Measurements from ENCODE around the gene GARNL3. TPM values are rescaled to one million over a fixed set of nuclear protein-coding genes. Genes with fewer than 3 reads are reported as not detected.

Gene GARNL3
- total RNA-seq, 2 experiments from 2014 or later = 3.1 to 3.4 TPM

DNA sequence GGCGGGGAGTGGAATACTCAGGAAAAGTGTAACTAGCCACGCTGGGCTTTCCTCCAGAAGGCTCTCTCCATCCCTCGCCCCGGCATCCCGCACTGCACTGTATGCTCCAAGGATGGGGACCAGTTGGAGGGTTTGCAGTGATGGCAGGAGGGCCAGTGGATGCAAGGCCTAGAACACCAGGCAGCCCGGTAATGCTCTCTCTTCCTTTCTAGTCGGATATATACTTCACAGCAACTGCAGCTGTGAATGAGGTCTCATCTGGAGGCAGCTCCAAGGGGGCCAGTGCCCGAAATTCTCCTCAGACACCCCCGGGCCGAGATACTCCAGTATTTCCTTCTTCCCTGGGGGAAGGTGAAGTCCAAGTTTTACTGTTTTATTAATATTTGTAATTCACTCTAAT lies 122.4 kb downstream of the GARNL3 start:
- Mint-ChIP-seq H3K9me3 (no peaks in the 10 kb centered on the region), H3K27ac (no peak overlapping the region), H3K4me1 (peaks cover 24% of the 10 kb centered on the region), H3K36me3 (no peaks in the 10 kb centered on the region), H3K4me3 (no peak overlapping the region), H3K27me3 (peaks cover 68% of the 10 kb centered on the region)
- ATAC-seq (ENCODE audit: low read depth) (no peak), DNase-seq (no peak)
- POLR2A ChIA-PET = no interaction called here

GRCh38 chr9:127388037-127388855 lies 123.7 kb downstream of the GARNL3 start:
- peak; percentile 87 for DNase-seq
- Mint-ChIP-seq H3K9me3 (no peaks in the 10 kb centered on the region), H3K27me3 (peaks cover 71% of the 10 kb centered on the region), H3K4me1 (peaks cover 26% of the 10 kb centered on the region), H3K27ac (peak overlapping the region; percentile 75), H3K36me3 (no peaks in the 10 kb centered on the region), H3K4me3 (peak overlapping the region; percentile 20)
- peak; percentile 93 for ATAC-seq (ENCODE audit: low read depth)
- POLR2A ChIA-PET = interaction anchor here (0.6 to 1.6 kb wide), 7 partner anchors 9 to 914 kb away, joined by 3 to 9 read pairs (median 4); partner anchors contain the start of genes LRSAM1, RPL12 and SLC2A8

DNA sequence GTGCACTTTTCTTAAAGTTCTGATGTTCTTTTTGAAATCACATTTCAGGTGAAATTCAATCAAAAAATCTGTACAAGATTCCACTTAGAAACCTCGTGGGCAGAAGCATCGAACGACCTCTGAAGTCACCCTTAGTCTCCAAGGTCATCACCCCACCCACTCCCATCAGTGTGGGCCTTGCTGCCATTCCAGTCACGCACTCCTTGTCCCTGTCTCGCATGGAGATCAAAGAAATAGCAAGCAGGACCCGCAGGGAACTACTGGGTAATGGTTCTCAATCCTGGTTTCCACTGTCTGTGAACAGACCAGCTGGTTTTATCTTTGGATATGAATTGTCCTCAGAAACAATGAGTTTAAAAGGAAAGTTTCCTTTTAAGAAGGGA lies 124.3 kb downstream of the GARNL3 start:
- Mint-ChIP-seq H3K4me3 (peak overlapping the region; percentile 20), H3K4me1 (peaks cover 28% of the 10 kb centered on the region), H3K9me3 (no peaks in the 10 kb centered on the region), H3K27me3 (peaks cover 73% of the 10 kb centered on the region), H3K27ac (no peak overlapping the region), H3K36me3 (no peaks in the 10 kb centered on the region)
- ATAC-seq (ENCODE audit: low read depth) (peak; percentile 4), DNase-seq (no peak)
- POLR2A ChIA-PET = interaction anchor here (0.6 to 1.6 kb wide), 5 partner anchors 8 to 69 kb away, joined by 3 to 9 read pairs (median 4); partner anchors contain the start of genes LRSAM1, RPL12 and SLC2A8

DNA sequence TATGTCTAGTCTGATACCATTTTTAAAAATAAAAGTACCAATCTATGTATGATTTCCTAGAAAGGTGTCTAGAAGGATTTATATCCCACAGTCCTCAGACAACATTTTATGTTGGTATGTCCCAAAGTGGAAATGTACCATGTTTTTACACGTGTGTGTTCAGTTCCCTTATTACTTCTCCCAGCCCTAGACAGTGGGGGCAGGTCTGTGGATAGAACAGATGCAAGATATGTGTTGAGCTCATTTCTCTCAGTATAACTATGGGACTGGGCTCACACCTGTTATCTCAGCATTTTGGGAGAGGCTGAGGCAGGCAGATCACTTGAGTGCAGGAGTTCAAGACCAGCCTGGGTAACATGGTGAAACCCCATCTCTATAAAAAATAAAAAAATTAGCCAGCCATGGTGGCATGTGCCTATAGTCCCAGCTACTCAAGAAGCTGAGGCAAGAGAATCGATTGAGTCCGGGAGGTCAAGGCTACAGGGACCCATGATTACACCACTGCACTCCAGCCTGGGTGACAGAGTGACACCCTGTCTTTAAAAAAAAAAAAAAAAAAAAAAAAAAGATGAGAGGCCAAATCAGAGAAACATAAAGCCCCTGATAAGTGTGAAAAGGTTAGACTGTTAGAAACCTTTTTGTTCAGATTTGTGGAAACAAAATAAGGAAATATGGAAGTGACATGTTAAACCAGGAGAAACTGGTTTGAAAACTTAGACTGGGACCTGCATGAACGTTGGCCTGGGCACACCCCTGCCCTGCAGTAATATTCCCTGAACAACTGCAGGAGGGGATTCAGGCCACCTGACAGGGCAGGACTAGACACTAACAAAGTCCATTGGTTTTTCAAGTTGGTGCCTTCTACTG lies 125.0 kb downstream of the GARNL3 start:
- Mint-ChIP-seq H3K27me3 (peaks cover 73% of the 10 kb centered on the region), H3K27ac (no peak overlapping the region), H3K4me1 (peaks cover 28% of the 10 kb centered on the region), H3K9me3 (no peaks in the 10 kb centered on the region), H3K36me3 (no peaks in the 10 kb centered on the region), H3K4me3 (no peak overlapping the region)
- ATAC-seq (ENCODE audit: low read depth) (no peak), DNase-seq (no peak)
- POLR2A ChIA-PET = interaction anchor here (0.7 to 1.5 kb wide), 2 partner anchors 31 to 61 kb away, joined by 4 to 8 read pairs; no protein-coding TSS in a partner anchor

DNA sequence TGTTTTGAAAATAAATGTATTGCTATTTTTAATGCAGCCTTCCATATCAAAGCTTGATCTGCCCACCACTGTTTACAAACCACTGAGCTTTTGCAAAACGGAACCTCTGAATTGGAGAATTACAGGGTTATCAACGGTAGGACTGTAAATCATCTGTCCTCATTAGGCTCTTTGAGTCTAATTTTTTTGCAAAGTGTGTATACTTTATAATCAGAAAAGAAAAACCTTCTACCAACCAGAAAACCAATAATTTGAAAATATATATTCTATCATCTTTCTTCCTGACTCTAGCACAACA lies 125.6 kb downstream of the GARNL3 start:
- Mint-ChIP-seq H3K4me1 (peaks cover 28% of the 10 kb centered on the region), H3K9me3 (no peaks in the 10 kb centered on the region), H3K27ac (no peak overlapping the region), H3K36me3 (no peaks in the 10 kb centered on the region), H3K4me3 (no peak overlapping the region), H3K27me3 (peaks cover 72% of the 10 kb centered on the region)
- ATAC-seq (ENCODE audit: low read depth) (no peak), DNase-seq (no peak)
- POLR2A ChIA-PET = no interaction called here

DNA sequence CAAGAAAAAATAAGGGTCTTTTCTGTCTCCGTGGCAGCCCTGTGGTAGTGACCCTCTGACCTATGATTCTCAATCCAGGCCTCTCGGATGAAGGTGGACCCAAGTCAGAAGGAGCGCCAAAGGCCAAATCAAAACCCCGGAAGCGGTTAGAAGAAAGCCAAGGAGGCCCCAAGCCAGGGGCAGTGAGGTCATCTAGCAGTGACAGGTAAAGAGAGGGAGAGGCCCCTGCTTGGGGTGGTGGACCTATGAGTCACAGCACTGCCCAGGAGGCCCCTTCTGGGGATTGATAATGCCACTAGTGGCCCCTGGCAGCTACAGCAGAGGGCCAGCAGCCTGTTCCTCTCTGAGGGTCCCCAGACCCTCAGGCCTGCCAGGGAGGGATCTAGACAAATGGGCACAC lies 126.0 kb downstream of the GARNL3 start:
- no peak for DNase-seq
- H3K4me1 Mint-ChIP-seq = peaks cover 28% of the 10 kb centered on the region
- H3K9me3 Mint-ChIP-seq = no peaks in the 10 kb centered on the region
- no peak overlapping the region for H3K27ac Mint-ChIP-seq
- H3K36me3 Mint-ChIP-seq = no peaks in the 10 kb centered on the region
- H3K27me3 Mint-ChIP-seq = peaks cover 72% of the 10 kb centered on the region
- POLR2A ChIA-PET = no interaction called here
- no peak overlapping the region for H3K4me3 Mint-ChIP-seq
- ATAC-seq (ENCODE audit: low read depth) = no peak

DNA sequence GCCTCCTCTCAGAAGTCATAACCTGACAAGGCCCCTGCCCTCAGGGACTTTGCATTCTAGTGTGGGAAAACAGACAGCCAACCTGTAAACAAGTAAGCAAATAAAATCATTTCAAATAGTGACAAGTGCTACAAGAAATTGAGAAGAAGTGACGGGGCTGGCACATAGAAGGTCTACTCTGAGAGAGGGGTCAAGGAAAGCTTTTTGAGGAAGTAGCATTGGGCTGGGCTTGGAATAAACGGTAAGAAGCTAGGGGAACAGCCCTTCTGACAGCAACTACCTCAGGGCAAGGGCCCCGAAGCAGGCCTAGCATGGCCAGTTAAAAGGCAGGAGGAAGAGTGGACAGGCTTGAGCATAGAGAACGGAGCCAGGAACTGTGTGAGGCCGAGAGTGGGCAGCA lies 127.6 kb downstream of the GARNL3 start:
- no peak overlapping the region for H3K4me3 Mint-ChIP-seq
- no peaks in the 10 kb centered on the region for H3K9me3 Mint-ChIP-seq
- DNase-seq (no peak), ATAC-seq (ENCODE audit: low read depth) (no peak)
- H3K36me3 Mint-ChIP-seq = no peaks in the 10 kb centered on the region
- H3K27ac Mint-ChIP-seq = no peak overlapping the region
- H3K4me1 Mint-ChIP-seq = peaks cover 34% of the 10 kb centered on the region
- POLR2A ChIA-PET = interaction anchor here (0.6 kb wide), 1 partner anchor 32 kb away, joined by 3 read pairs; the partner anchor contains the start of gene ZNF79
- peaks cover 69% of the 10 kb centered on the region for H3K27me3 Mint-ChIP-seq

DNA sequence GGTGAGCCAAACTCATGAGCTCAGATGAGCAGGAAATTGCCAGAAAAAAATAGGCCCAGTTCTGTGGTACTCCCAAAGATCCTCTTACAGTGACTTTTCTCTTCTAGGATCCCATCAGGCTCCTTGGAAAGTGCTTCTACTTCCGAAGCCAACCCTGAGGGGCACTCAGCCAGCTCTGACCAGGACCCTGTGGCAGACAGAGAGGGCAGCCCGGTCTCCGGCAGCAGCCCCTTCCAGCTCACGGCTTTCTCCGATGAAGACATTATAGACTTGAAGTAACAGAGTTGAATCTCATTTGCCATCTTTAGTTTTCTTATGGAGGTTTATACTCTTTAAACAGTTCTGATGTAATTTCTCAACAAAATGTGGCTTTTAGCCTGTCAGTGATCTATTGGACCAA lies 128.4 kb downstream of the GARNL3 start:
- Mint-ChIP-seq H3K4me1 (peaks cover 32% of the 10 kb centered on the region), H3K36me3 (no peaks in the 10 kb centered on the region), H3K4me3 (no peak overlapping the region), H3K27me3 (peaks cover 69% of the 10 kb centered on the region), H3K27ac (no peak overlapping the region), H3K9me3 (no peaks in the 10 kb centered on the region)
- ATAC-seq (ENCODE audit: low read depth) (no peak), DNase-seq (no peak)
- POLR2A ChIA-PET = no interaction called here

GRCh38 chr9:127393645-127394044 lies 129.1 kb downstream of the GARNL3 start:
- no peak for DNase-seq
- H3K9me3 Mint-ChIP-seq = no peaks in the 10 kb centered on the region
- H3K4me3 Mint-ChIP-seq = no peak overlapping the region
- POLR2A ChIA-PET = no interaction called here
- H3K36me3 Mint-ChIP-seq = no peaks in the 10 kb centered on the region
- H3K4me1 Mint-ChIP-seq = peaks cover 27% of the 10 kb centered on the region
- H3K27ac Mint-ChIP-seq = no peak overlapping the region
- ATAC-seq (ENCODE audit: low read depth) = no peak
- peaks cover 74% of the 10 kb centered on the region for H3K27me3 Mint-ChIP-seq

GRCh38 chr9:127395497-127396252 lies 131.1 kb downstream of the GARNL3 start:
- H3K36me3 Mint-ChIP-seq = no peaks in the 10 kb centered on the region
- no peak for DNase-seq
- no peak for ATAC-seq (ENCODE audit: low read depth)
- peaks cover 13% of the 10 kb centered on the region for H3K4me1 Mint-ChIP-seq
- H3K27me3 Mint-ChIP-seq = peaks cover 72% of the 10 kb centered on the region
- no peak overlapping the region for H3K27ac Mint-ChIP-seq
- peak overlapping the region; percentile 58 for H3K4me3 Mint-ChIP-seq
- H3K9me3 Mint-ChIP-seq = no peaks in the 10 kb centered on the region
- POLR2A ChIA-PET = interaction anchor here (1.1 to 3.6 kb wide), 2 partner anchors 12 to 56 kb away, joined by 3 to 32 read pairs; partner anchors contain the start of genes LRSAM1 and RPL12

GRCh38 chr9:127396253-127396807 lies 131.8 kb downstream of the GARNL3 start:
- Mint-ChIP-seq H3K9me3 (no peaks in the 10 kb centered on the region), H3K4me3 (peak overlapping the region; percentile 58), H3K27me3 (peaks cover 70% of the 10 kb centered on the region), H3K36me3 (no peaks in the 10 kb centered on the region), H3K27ac (no peak overlapping the region), H3K4me1 (peaks cover 13% of the 10 kb centered on the region)
- ATAC-seq (ENCODE audit: low read depth) = no peak
- POLR2A ChIA-PET = interaction anchor here (1.1 to 3.6 kb wide), 6 partner anchors 8 to 278 kb away, joined by 3 to 32 read pairs (median 4); partner anchors contain the start of genes LRSAM1, RPL12 and ZNF79
- DNase-seq = no peak

GRCh38 chr9:127396808-127397645 lies 132.5 kb downstream of the GARNL3 start, which contains the start of gene SLC2A8:
Gene SLC2A8, plus strand, starts transcription at chr9:127397169. Its CDS starts 62 bp downstream, at chr9:127397231.
- Mint-ChIP-seq H3K9me3 (no peaks in the 10 kb centered on the region), H3K4me1 (peaks cover 13% of the 10 kb centered on the region), H3K4me3 (peak within 1 kb of the TSS; percentile 68), H3K27me3 (peaks cover 69% of the 10 kb centered on the region), H3K27ac (no peak within 1 kb of the TSS), H3K36me3 (no peaks in the 10 kb centered on the region)
- ATAC-seq (ENCODE audit: low read depth) (peak; percentile 93), DNase-seq (peak; percentile 89)
- POLR2A ChIA-PET = interaction anchor here (1.1 to 3.6 kb wide), 7 partner anchors 9 to 278 kb away, joined by 3 to 32 read pairs (median 4); partner anchors contain the start of genes LRSAM1, RPL12 and ZNF79
